ENCODE measurements around the gene NSL1.

Gene NSL1

GRCh38 chr1:212703991-212704564 is 87.5 kb downstream of the NSL1 start:
- DNase-seq (ENCODE audit: low spot score): no peak

- DNase-seq (ENCODE audit: low spot score): no peak
Observed at GRCh38 chr1:212702672-212703071, 88.9 kb downstream of the NSL1 start.

GRCh38 chr1:212701910-212702309 is 89.7 kb downstream of the NSL1 start:
- DNase-seq (ENCODE audit: low spot score): no peak

GRCh38 chr1:212700892-212701819 is 90.4 kb downstream of the NSL1 start:
- DNase-seq (ENCODE audit: low spot score): no peak

- no peak for DNase-seq (ENCODE audit: low spot score)
Observed at GRCh38 chr1:212700223-212700891, 91.2 kb downstream of the NSL1 start.

- peak; percentile 56 for DNase-seq (ENCODE audit: low spot score)
Observed at GRCh38 chr1:212699625-212700222, 91.9 kb downstream of the NSL1 start, which contains the start of gene BATF3. Gene BATF3, minus strand, starts transcription at chr1:212699840. Its CDS starts 78 bp downstream, at chr1:212699762.

- DNase-seq (ENCODE audit: low spot score): peak; percentile 82
Observed at GRCh38 chr1:212699104-212699624, 92.4 kb downstream of the NSL1 start.

- DNase-seq (ENCODE audit: low spot score): no peak
Observed at GRCh38 chr1:212698467-212699103, 93.0 kb downstream of the NSL1 start.

GRCh38 chr1:212696721-212697331 is 94.8 kb downstream of the NSL1 start:
- no peak for DNase-seq (ENCODE audit: low spot score)

GRCh38 chr1:212692774-212693644 is 98.6 kb downstream of the NSL1 start:
- no peak for DNase-seq (ENCODE audit: low spot score)

GRCh38 chr1:212691561-212692071 is 100.0 kb downstream of the NSL1 start:
- no peak for DNase-seq (ENCODE audit: low spot score)

GRCh38 chr1:212690816-212691403 is 100.7 kb downstream of the NSL1 start:
- DNase-seq (ENCODE audit: low spot score): no peak

- DNase-seq (ENCODE audit: low spot score): no peak
Observed at GRCh38 chr1:212689758-212690529, 101.6 kb downstream of the NSL1 start.

- DNase-seq (ENCODE audit: low spot score): no peak
Observed at GRCh38 chr1:212689196-212689725, 102.3 kb downstream of the NSL1 start.

GRCh38 chr1:212688341-212689047 is 103.1 kb downstream of the NSL1 start:
- DNase-seq (ENCODE audit: low spot score): no peak

GRCh38 chr1:212687811-212688210 is 103.8 kb downstream of the NSL1 start:
- no peak for DNase-seq (ENCODE audit: low spot score)

- no peak for DNase-seq (ENCODE audit: low spot score)
Observed at GRCh38 chr1:212686591-212686990, 105.0 kb downstream of the NSL1 start.

- no peak for DNase-seq (ENCODE audit: low spot score)
Observed at GRCh38 chr1:212686069-212686468, 105.5 kb downstream of the NSL1 start.

Measured in iPS-NIHi11 (cell line).